ENCODE data around the gene MAGEC1. TPM values are rescaled to one million over a fixed set of nuclear protein-coding genes. Genes with fewer than 3 reads are reported as not detected.
"Not testable (repeated sequence)": the region's sequence is repeated elsewhere in the genome, so short reads cannot be mapped to it uniquely, and the experiment has no call there.

The MAGEC1 gene, protein sequence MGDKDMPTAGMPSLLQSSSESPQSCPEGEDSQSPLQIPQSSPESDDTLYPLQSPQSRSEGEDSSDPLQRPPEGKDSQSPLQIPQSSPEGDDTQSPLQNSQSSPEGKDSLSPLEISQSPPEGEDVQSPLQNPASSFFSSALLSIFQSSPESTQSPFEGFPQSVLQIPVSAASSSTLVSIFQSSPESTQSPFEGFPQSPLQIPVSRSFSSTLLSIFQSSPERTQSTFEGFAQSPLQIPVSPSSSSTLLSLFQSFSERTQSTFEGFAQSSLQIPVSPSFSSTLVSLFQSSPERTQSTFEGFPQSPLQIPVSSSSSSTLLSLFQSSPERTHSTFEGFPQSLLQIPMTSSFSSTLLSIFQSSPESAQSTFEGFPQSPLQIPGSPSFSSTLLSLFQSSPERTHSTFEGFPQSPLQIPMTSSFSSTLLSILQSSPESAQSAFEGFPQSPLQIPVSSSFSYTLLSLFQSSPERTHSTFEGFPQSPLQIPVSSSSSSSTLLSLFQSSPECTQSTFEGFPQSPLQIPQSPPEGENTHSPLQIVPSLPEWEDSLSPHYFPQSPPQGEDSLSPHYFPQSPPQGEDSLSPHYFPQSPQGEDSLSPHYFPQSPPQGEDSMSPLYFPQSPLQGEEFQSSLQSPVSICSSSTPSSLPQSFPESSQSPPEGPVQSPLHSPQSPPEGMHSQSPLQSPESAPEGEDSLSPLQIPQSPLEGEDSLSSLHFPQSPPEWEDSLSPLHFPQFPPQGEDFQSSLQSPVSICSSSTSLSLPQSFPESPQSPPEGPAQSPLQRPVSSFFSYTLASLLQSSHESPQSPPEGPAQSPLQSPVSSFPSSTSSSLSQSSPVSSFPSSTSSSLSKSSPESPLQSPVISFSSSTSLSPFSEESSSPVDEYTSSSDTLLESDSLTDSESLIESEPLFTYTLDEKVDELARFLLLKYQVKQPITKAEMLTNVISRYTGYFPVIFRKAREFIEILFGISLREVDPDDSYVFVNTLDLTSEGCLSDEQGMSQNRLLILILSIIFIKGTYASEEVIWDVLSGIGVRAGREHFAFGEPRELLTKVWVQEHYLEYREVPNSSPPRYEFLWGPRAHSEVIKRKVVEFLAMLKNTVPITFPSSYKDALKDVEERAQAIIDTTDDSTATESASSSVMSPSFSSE
- total RNA-seq = not detected
- long read RNA-seq = 0 reads

DNA sequence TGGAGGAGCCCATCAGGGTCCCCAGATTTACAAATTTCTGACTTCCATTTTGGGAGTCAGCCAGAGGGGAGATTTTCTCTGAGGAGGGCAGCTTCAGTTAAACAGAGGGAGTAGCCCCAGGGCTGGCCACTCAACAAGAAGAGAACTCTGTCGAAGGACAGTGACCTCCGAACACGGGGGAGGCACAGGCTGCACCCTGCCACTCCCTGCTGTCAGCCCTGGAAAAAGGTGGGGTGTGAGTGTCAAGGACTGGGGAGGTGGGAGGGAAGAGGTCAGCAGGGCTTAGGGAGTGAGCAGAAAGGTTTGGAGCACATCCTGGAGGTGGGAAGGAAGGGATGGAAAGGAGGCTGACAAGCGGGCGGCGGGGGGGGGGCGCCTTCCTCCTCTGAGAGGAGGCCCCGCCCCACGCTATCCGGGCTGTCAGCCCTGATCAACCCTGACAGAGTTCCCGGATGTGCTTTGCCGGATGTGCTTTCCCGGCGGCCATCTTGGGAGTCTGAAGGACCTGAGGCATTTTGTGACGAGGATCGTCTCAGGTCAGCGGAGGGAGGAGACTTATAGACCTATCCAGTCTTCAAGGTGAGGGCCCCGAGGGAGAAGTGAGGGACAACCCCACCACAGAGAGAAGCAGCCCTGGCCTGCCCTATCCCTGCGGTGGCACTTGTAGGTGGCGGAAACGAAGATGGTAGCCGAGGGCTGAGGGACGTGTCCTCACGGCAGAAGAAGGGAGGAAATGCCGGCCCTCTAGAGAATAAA lies at the start of gene MAGEC1:
TSS of gene MAGEC1 (plus strand) at position 495 of the 756 bp plus-strand sequence. CDS start 1,179 bp downstream, outside the sequence.
- TF ChIP-seq POLR2A (IDR thresholded peaks at IDR 0.05) = no peak
- TF ChIP-seq, protein P1, sequence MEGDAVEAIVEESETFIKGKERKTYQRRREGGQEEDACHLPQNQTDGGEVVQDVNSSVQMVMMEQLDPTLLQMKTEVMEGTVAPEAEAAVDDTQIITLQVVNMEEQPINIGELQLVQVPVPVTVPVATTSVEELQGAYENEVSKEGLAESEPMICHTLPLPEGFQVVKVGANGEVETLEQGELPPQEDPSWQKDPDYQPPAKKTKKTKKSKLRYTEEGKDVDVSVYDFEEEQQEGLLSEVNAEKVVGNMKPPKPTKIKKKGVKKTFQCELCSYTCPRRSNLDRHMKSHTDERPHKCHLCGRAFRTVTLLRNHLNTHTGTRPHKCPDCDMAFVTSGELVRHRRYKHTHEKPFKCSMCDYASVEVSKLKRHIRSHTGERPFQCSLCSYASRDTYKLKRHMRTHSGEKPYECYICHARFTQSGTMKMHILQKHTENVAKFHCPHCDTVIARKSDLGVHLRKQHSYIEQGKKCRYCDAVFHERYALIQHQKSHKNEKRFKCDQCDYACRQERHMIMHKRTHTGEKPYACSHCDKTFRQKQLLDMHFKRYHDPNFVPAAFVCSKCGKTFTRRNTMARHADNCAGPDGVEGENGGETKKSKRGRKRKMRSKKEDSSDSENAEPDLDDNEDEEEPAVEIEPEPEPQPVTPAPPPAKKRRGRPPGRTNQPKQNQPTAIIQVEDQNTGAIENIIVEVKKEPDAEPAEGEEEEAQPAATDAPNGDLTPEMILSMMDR (IDR thresholded peaks at IDR 0.05) = no peak
- 66% methylated on average over 6 of the region's 25 CpGs for WGBS (ENCODE audit: insufficient coverage, low coverage, low lambda C conversion rate, missing lambda C conversion rate)
- intact Hi-C loops (cut with DNase I) = no loop called here
- DNase-seq (no peak), ATAC-seq (no peak)
- Histone ChIP-seq H3K4me1 (no peaks in the 10 kb centered on the region), H3K4me3 (no peak within 1 kb of the TSS), H3K9me3 (no peaks in the 10 kb centered on the region), H3K27ac (no peak within 1 kb of the TSS), H3K36me3 (no peaks in the 10 kb centered on the region), H3K27me3 (no peaks in the 10 kb centered on the region)

DNA sequence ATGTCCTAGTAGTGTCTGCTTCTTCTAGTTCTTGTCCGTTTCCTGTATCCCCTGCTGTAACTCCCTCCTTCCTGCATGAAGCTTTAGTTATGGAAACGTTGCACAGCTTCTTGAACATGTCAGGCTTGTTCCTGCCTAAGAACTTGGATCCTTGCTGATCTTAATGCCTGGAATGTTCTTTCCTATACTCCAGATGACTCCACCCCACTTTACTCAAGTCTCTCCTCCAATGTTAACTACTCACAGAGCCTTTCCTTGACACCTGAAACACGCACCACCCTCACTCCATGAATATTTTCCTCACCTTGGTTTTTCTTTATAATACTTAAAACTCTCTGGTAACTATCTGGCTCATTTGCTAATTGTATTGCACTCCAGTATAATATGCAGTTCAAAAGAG lies 46.2 kb upstream of the MAGEC1 start:
- H3K4me1 ChIP-seq = no peaks in the 10 kb centered on the region
- intact Hi-C loops (cut with DNase I) = no loop called here
- WGBS (ENCODE audit: insufficient coverage, low coverage, low lambda C conversion rate, missing lambda C conversion rate) = 21% methylated on average over 3 of the region's 3 CpGs
- no peak overlapping the region for H3K4me3 ChIP-seq
- H3K27me3 ChIP-seq = no peaks in the 10 kb centered on the region
- ATAC-seq (no peak), DNase-seq (no peak)
- H3K9me3 ChIP-seq = no peaks in the 10 kb centered on the region
- no peak overlapping the region for H3K27ac ChIP-seq
- no peak for TF ChIP-seq POLR2A (IDR thresholded peaks at IDR 0.05)
- TF ChIP-seq, protein P1 (IDR thresholded peaks at IDR 0.05) = no peak
- no peaks in the 10 kb centered on the region for H3K36me3 ChIP-seq

DNA sequence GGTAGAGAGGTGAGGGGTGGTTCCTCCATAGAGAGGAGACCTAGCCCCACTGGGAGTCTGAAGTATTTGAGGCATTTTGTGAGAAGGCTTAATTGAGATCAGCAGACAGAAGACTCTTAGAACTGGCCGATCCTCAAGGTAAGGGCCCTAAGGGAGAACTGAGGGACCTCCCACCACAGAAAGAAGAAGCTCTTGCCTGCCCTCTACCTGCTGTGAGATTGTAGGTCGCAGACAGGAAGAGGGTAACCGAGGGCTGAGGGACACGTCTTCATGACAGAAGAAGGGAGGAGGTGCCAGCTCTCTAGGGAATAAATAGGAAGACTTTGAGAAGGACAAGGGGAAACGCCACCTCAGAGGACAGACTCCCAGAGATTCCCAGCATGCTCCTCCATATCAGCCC lies 24.1 kb upstream of the MAGEC1 start:
- no peaks in the 10 kb centered on the region for H3K9me3 ChIP-seq
- intact Hi-C loops (cut with DNase I) = no loop called here
- TF ChIP-seq POLR2A (IDR thresholded peaks at IDR 0.05) = no peak
- TF ChIP-seq, protein P1 (IDR thresholded peaks at IDR 0.05) = no peak
- no peaks in the 10 kb centered on the region for H3K36me3 ChIP-seq
- H3K4me1 ChIP-seq = no peaks in the 10 kb centered on the region
- DNase-seq (no peak), ATAC-seq (peak in 1 of 4 donors; percentile 16)
- H3K4me3 ChIP-seq = no peak overlapping the region
- H3K27me3 ChIP-seq = no peaks in the 10 kb centered on the region
- 34% methylated on average over 4 of the region's 5 CpGs for WGBS (ENCODE audit: insufficient coverage, low coverage, low lambda C conversion rate, missing lambda C conversion rate)
- no peak overlapping the region for H3K27ac ChIP-seq

DNA sequence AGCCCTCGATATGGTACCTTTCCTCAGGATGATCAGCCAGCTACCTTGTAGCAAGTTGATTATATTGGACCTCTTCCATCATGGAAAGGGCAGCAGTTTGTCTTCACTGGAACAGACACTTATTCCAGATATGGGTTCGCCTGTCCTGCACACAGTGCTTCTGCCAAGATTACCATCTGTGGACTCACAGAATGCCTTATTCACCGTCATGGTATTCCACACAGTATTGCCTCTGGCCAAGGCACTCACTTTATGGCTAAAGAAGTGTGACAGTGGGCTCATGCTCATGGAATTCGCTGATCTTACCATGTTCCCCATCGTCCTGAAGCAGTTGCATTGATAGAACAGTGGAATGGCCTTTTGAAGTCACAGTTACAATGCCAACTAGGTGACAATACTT lies 14.9 kb upstream of the MAGEC1 start:
- intact Hi-C loops (cut with DNase I); H3K4me1 ChIP-seq; ATAC-seq; DNase-seq; H3K9me3 ChIP-seq; H3K27ac ChIP-seq; H3K27me3 ChIP-seq; H3K4me3 ChIP-seq; H3K36me3 ChIP-seq: not testable (repeated sequence)
- WGBS (ENCODE audit: insufficient coverage, low coverage, low lambda C conversion rate, missing lambda C conversion rate) = 29% methylated on average over 4 of the region's 5 CpGs
